HL-60 (cell line): ENCODE measurements around the gene CXCL14.

Experiments
- CTCF ChIP-seq: IDR thresholded peaks from one replicate; pipeline ENCODE4 v1.5.1; 2011; ENCODE audit warnings: low read length, control low read depth, inconsistent platforms; ENCODE audit not compliant: insufficient read depth
- POLR2AphosphoS5 ChIP-seq: IDR thresholded peaks from 2 replicates; pipeline ENCODE4 v1.6.1; 2012; ENCODE audit warnings: low read depth
- REST ChIP-seq: IDR thresholded peaks from 2 replicates; pipeline ENCODE4 v1.6.1; 2012; ENCODE audit warnings: low read depth; ENCODE audit not compliant: insufficient replicate concordance
- SPI1 ChIP-seq: IDR thresholded peaks from 2 replicates; pipeline ENCODE4 v1.6.1; 2012; ENCODE audit warnings: low read depth, mild to moderate bottlenecking, borderline replicate concordance

- no peak for TF ChIP-seq CTCF
- no peak for TF ChIP-seq POLR2AphosphoS5
- no peak for TF ChIP-seq REST
- TF ChIP-seq SPI1 = no peak
These were observed 41.0 kb downstream of the CXCL14 start for GRCh38 chr5:135537745-135538144.
